Smooth muscle cell (in vitro differentiated cells): Measurements from ENCODE around the gene R3HDM2. TPM values are rescaled to one million over a fixed set of nuclear protein-coding genes. Genes with fewer than 3 reads are reported as not detected.
A peak's percentile ranks its signal among the peaks of the same experiment; 100 is the strongest.

Source experiments
- DNase-seq: peaks from one replicate; lab custom pipeline; 2025; ENCODE audit not compliant: unreplicated experiment; lab: John Stamatoyannopoulos, UW
- H2AFZ ChIP-seq: fragments of 200-600 bp; sonication (generic); 2 replicates; pipeline ENCODE4 v1.6.0; 2016; ENCODE audit warnings: antibody characterized with exemption, low read depth, mild to moderate bottlenecking
- H3F3A ChIP-seq: fragments of 200-600 bp; sonication (generic); 2 replicates; pipeline ENCODE4 v1.6.0; 2017; ENCODE audit warnings: antibody characterized with exemption, low read depth
- H3K27ac ChIP-seq: fragments of 200-600 bp; sonication (generic); 2 replicates; pipeline ENCODE4 v1.5.1; 2016; ENCODE audit warnings: low read depth, mild to moderate bottlenecking
- H3K27me3 ChIP-seq: fragments of 200-600 bp; sonication (generic); 2 replicates; pipeline ENCODE4 v1.6.1; 2016; ENCODE audit warnings: low read depth, mild to moderate bottlenecking
- H3K36me3 ChIP-seq: fragments of 200-600 bp; sonication (generic); 2 replicates; pipeline ENCODE4 v1.5.1; 2016; ENCODE audit warnings: low read depth
- H3K4me1 ChIP-seq: fragments of 200-600 bp; sonication (generic); 2 replicates; pipeline ENCODE4 v1.5.1; 2016; ENCODE audit warnings: low read depth
- H3K4me2 ChIP-seq: fragments of 200-600 bp; sonication (generic); 2 replicates; pipeline ENCODE4 v1.6.0; 2016; ENCODE audit warnings: mild to moderate bottlenecking
- H3K4me3 ChIP-seq: fragments of 200-600 bp; sonication (generic); 2 replicates; pipeline ENCODE4 v1.5.1; 2016; ENCODE audit warnings: mild to moderate bottlenecking
- H3K79me2 ChIP-seq: fragments of 200-600 bp; sonication (generic); 2 replicates; pipeline ENCODE4 v1.6.0; 2016; ENCODE audit warnings: low read depth, mild to moderate bottlenecking
- H3K9ac ChIP-seq: fragments of 200-600 bp; sonication (generic); 2 replicates; pipeline ENCODE4 v1.6.0; 2016; ENCODE audit warnings: low read depth
- H3K9me3 ChIP-seq: fragments of 200-600 bp; sonication (generic); replicated peaks from 2 replicates; pipeline ENCODE4 v1.5.1; 2016; ENCODE audit warnings: low read depth
- H4K20me1 ChIP-seq: fragments of 200-600 bp; sonication (generic); 2 replicates; pipeline ENCODE4 v1.6.0; 2016; ENCODE audit warnings: low read depth
- WGBS: methylation state at CpG from one replicate; pipeline ENCODE4 v1.1.7; 2016; ENCODE audit warnings: low lambda C conversion rate; 5-methylcytosine and 5-hydroxymethylcytosine counted together
- polyA plus RNA-seq: library from polyadenylated mRNA; unstranded; fragments of >200 nt; fragmentation: Nextera tagmentation; extraction: Ambion mirVana; gene quantifications from 2 replicates; pipeline ENCODE4 v1.2.1, GENCODE V29; 2016
- total RNA-seq: library from RNA; depleted of rRNA; stranded (reverse); fragments of >200 nt; gene quantifications from 2 replicates; pipeline ENCODE4 v1.2.3, GENCODE V29; 2014
- TF ChIP-seq, protein P1 (sequence below): fragments of 200-600 bp; sonication (generic); IDR thresholded peaks from 2 replicates; pipeline ENCODE4 v1.5.1; 2017; ENCODE audit warnings: borderline replicate concordance, mild to moderate bottlenecking, antibody characterized with exemption; ENCODE audit not compliant: insufficient read depth, poor library complexity, severe bottlenecking

Gene R3HDM2
- total and polyA plus RNA-seq, 2 experiments from 2014 or later: 12.2 to 16.0 TPM

DNA sequence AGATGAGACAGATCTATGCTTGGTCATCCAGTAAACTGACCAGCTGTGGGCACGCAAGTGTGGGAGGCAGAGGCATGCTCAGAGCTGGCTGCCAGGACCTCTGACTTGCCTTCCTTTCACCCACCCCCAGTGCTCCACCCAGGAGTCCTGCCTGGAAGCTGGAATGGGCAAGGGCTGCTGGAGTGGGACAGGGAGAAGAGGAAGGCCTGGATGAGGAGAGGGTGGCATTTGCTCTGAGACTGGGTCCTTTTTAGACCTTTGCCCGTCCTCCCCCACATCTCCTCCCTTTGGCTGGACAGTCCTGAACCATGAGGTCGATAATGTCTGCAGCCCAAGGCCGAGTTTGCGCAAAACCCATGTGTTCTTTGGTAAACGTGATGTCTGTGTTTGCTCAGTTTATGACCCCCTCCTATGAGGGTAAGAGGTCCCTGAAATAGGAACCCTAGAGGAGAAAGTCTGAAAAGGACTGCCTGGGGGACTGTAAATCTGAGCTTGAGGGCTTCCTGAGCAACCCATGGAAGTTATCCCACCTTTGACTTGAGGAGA lies 20.5 kb upstream of the R3HDM2 start:
- H3K4me3 ChIP-seq: no peak overlapping the region
- 84% methylated on average over 6 of the region's 6 CpGs for WGBS
- no peaks in the 10 kb centered on the region for H3K36me3 ChIP-seq
- peaks cover 12% of the 10 kb centered on the region for H3K4me1 ChIP-seq
- no peak for DNase-seq
- TF ChIP-seq, protein P1, sequence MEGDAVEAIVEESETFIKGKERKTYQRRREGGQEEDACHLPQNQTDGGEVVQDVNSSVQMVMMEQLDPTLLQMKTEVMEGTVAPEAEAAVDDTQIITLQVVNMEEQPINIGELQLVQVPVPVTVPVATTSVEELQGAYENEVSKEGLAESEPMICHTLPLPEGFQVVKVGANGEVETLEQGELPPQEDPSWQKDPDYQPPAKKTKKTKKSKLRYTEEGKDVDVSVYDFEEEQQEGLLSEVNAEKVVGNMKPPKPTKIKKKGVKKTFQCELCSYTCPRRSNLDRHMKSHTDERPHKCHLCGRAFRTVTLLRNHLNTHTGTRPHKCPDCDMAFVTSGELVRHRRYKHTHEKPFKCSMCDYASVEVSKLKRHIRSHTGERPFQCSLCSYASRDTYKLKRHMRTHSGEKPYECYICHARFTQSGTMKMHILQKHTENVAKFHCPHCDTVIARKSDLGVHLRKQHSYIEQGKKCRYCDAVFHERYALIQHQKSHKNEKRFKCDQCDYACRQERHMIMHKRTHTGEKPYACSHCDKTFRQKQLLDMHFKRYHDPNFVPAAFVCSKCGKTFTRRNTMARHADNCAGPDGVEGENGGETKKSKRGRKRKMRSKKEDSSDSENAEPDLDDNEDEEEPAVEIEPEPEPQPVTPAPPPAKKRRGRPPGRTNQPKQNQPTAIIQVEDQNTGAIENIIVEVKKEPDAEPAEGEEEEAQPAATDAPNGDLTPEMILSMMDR: no peak
- no peak overlapping the region for H2AFZ ChIP-seq
- peak overlapping the region; percentile 80 for H3K27ac ChIP-seq
- H3K9me3 ChIP-seq: no peaks in the 10 kb centered on the region
- no peaks in the 10 kb centered on the region for H4K20me1 ChIP-seq
- no peaks in the 10 kb centered on the region for H3K27me3 ChIP-seq
- no peaks in the 10 kb centered on the region for H3F3A ChIP-seq
- no peak overlapping the region for H3K9ac ChIP-seq
- H3K4me2 ChIP-seq: peak overlapping the region; percentile 47
- H3K79me2 ChIP-seq: peaks cover 1% of the 10 kb centered on the region

DNA sequence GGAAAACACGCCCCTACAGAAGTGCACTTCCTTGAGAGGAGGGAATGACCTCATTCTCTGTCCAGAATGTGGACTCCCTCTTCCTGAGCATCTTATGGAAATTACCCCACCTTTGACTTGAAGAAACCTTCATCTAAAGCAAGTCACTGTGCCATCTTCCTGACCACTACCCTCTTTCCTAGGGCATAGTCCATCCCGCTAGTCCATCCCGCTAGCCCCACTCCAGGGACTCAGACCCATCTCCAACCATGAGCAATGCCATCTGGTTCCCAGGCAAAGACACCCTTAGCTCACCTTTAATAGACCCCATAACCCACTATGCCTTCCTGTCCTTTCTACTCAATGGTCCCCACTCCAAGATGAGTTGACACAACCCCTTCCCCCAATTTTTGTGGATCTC lies 19.2 kb upstream of the R3HDM2 start:
- no peak overlapping the region for H3K4me3 ChIP-seq
- 100% methylated on average over 3 of the region's 3 CpGs for WGBS
- no peak overlapping the region for H3K9ac ChIP-seq
- no peaks in the 10 kb centered on the region for H4K20me1 ChIP-seq
- H3K27ac ChIP-seq: no peak overlapping the region
- H3K27me3 ChIP-seq: no peaks in the 10 kb centered on the region
- no peaks in the 10 kb centered on the region for H3K79me2 ChIP-seq
- no peaks in the 10 kb centered on the region for H3K36me3 ChIP-seq
- peaks cover 5% of the 10 kb centered on the region for H3K4me1 ChIP-seq
- DNase-seq: no peak
- no peak overlapping the region for H3K4me2 ChIP-seq
- H3K9me3 ChIP-seq: no peaks in the 10 kb centered on the region
- TF ChIP-seq, protein P1: no peak
- H2AFZ ChIP-seq: no peak overlapping the region
- no peaks in the 10 kb centered on the region for H3F3A ChIP-seq

DNA sequence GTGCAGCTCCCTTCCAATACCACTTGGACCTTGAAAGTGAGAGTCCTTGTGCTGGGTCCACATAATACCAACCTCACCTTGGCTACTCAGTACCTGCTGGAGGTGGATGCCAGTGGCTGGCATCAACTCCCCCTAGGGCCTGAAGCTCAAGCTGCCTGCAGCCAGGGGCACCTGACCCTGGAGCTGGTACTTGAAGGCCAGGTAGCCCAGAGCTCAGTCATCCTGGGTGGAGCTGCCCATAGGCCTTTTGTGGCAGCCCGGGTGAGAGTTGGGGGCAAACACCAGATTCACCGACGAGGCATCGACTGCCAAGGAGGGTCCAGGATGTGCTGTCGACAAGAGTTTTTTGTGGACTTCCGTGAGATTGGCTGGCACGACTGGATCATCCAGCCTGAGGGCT lies 18.5 kb upstream of the R3HDM2 start:
- Histone ChIP-seq H3K27ac (no peak overlapping the region), H3F3A (no peaks in the 10 kb centered on the region), H3K9ac (no peak overlapping the region), H4K20me1 (no peaks in the 10 kb centered on the region), H2AFZ (no peak overlapping the region), H3K4me1 (peaks cover under 1% of the 10 kb centered on the region), H3K4me3 (no peak overlapping the region), H3K79me2 (no peaks in the 10 kb centered on the region), H3K9me3 (no peaks in the 10 kb centered on the region), H3K36me3 (no peaks in the 10 kb centered on the region), H3K27me3 (no peaks in the 10 kb centered on the region), H3K4me2 (no peak overlapping the region)
- TF ChIP-seq, protein P1: no peak
- 98% methylated on average over 7 of the region's 7 CpGs for WGBS
- no peak for DNase-seq

DNA sequence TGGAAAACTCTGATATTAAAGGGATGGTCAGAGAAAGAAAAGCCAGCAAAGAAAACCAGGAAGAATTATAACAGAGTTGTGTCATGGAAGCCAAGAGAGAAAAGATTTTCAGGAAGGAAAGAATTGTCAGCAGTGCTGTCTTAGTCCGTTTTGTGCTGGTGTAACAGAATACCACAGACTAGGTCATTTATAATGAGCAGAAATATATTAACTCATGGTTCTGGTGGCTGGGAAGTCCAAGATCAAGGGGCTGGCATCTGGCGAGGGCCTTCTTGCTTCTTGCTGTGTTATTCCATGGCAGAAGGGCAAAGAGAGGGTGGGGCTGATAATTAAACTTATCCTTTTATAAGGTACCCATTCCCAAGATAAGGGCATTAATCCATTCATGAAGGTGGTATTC lies 17.8 kb upstream of the R3HDM2 start:
- no peaks in the 10 kb centered on the region for H3F3A ChIP-seq
- no peaks in the 10 kb centered on the region for H3K4me1 ChIP-seq
- no peaks in the 10 kb centered on the region for H3K9me3 ChIP-seq
- H3K4me2 ChIP-seq: no peak overlapping the region
- no peaks in the 10 kb centered on the region for H3K27me3 ChIP-seq
- H2AFZ ChIP-seq: no peak overlapping the region
- DNase-seq: no peak
- no peak overlapping the region for H3K27ac ChIP-seq
- WGBS: 88% methylated on average over 2 of the region's 2 CpGs
- TF ChIP-seq, protein P1: no peak
- H3K9ac ChIP-seq: no peak overlapping the region
- H3K36me3 ChIP-seq: no peaks in the 10 kb centered on the region
- H3K4me3 ChIP-seq: no peak overlapping the region
- H4K20me1 ChIP-seq: no peaks in the 10 kb centered on the region
- no peaks in the 10 kb centered on the region for H3K79me2 ChIP-seq
